Activated CD4-positive, alpha-beta T cell treated with anti-CD3 and anti-CD28 coated beads for 36 hours (primary cell): ENCODE results near the gene CCDC33. TPM values are rescaled to one million over a fixed set of nuclear protein-coding genes. Genes with fewer than 3 reads are reported as not detected.

Experiments
- ATAC-seq: fragments of 200-7000 bp; cut with Tn5 transposase; one replicate; pipeline ENCODE4 v1.10.0; 2021; ENCODE audit warnings: mild to moderate bottlenecking, moderate library complexity
- CTCF ChIA-PET: fragments of 350-600 bp; sonication (Branson Sonifier 250); formaldehyde crosslinking; loops from one replicate; lab custom pipeline; 2021; ENCODE audit warnings: antibody characterized with exemption; lab: Charles Lee
- POLR2A ChIA-PET: fragments of 350-600 bp; sonication (Branson Sonifier 250); formaldehyde crosslinking; loops from one replicate; lab custom pipeline; 2021; ENCODE audit warnings: antibody characterized with exemption, inconsistent platforms; lab: Charles Lee
- DNase-seq: peaks from one replicate; pipeline ENCODE4 v3.0.0-alpha.2; 2020
- H3K27ac Mint-ChIP-seq: one replicate; pipeline ENCODE4 v1.8.0; 2021; ENCODE audit warnings: mixed read lengths
- H3K27me3 Mint-ChIP-seq: one replicate; pipeline ENCODE4 v1.8.0; 2021; ENCODE audit warnings: mixed read lengths
- H3K36me3 Mint-ChIP-seq: one replicate; pipeline ENCODE4 v1.8.0; 2021; ENCODE audit warnings: low read depth, mixed read lengths
- H3K4me1 Mint-ChIP-seq: one replicate; pipeline ENCODE4 v1.8.0; 2021; ENCODE audit warnings: mixed read lengths
- H3K4me3 Mint-ChIP-seq: one replicate; pipeline ENCODE4 v1.8.0; 2021; ENCODE audit warnings: mild to moderate bottlenecking, moderate library complexity, mixed read lengths
- H3K9me3 Mint-ChIP-seq: one replicate; pipeline ENCODE4 v1.8.0; 2021; ENCODE audit warnings: low read depth, mixed read lengths
- intact Hi-C, 2 experiments: fragments of 100-400 bp; cut with DNase I in 1 of 2; cut with micrococcal nuclease in 1 of 2; formaldehyde crosslinking; loops; one replicate each; pipeline versions ENCODE4 v1.14.2 to v1.15.1; 2022 to 2024; cut with DNase I, micrococcal nuclease
- total RNA-seq, 2 experiments: library from RNA; stranded (reverse); gene quantifications; one replicate each; pipeline ENCODE4 v1.2.3, GENCODE V29; 2021

CCDC33 gene
- total RNA-seq, 2 experiments from 2014 or later: not detected

DNA sequence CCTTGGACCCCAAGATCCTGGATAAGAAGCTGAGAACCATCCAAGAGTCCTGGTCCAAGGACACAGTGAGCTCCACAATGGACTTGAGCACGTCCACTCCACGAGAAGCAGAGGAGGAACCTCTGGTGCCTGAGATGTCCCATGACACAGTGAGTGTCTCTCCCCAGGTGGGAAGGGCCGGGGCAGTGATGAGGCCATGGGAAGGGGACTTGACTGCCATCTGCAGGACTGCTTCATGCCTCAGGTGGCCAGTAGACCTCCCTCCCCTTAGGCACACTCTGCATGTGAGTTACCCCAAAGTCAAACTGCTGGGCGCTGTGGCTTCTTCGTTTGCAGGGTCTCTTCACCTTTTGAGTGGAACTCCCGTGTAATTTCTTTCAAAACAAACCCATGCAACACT lies 59.7 kb downstream of the CCDC33 start:
- Mint-ChIP-seq H3K27me3 (peaks cover 20% of the 10 kb centered on the region), H3K4me1 (peaks cover 10% of the 10 kb centered on the region), H3K4me3 (no peak overlapping the region), H3K9me3 (no peaks in the 10 kb centered on the region), H3K36me3 (no peaks in the 10 kb centered on the region), H3K27ac (no peak overlapping the region)
- intact Hi-C loops: loop anchor here in 1 of 2 experiments (10.0 kb wide), 1 partner anchor 441 kb away; no protein-coding TSS in a partner anchor
- CTCF ChIA-PET: no interaction called here
- POLR2A ChIA-PET: no interaction called here
- DNase-seq (no peak), ATAC-seq (no peak)

GRCh38 chr15:74297887-74298286 lies 61.8 kb downstream of the CCDC33 start:
- no peak for ATAC-seq
- ChIA-PET CTCF (interaction anchor here (1.0 kb wide), 2 partner anchors 9 to 11 kb away, joined by 3 read pairs; no protein-coding TSS in a partner anchor), POLR2A (interaction anchor here (0.6 kb wide), 1 partner anchor 121 kb away, joined by 5 read pairs; no protein-coding TSS in a partner anchor)

GRCh38 chr15:74300057-74300795 lies 64.1 kb downstream of the CCDC33 start:
- H3K4me3 Mint-ChIP-seq: no peak overlapping the region
- ChIA-PET POLR2A (no interaction called here), CTCF (interaction anchor here (1.1 kb wide), 1 partner anchor 175 kb away, joined by 3 read pairs; no protein-coding TSS in a partner anchor)
- H3K27ac Mint-ChIP-seq: no peak overlapping the region
- H3K27me3 Mint-ChIP-seq: peaks cover 17% of the 10 kb centered on the region
- no peaks in the 10 kb centered on the region for H3K4me1 Mint-ChIP-seq
- DNase-seq (no peak), ATAC-seq (no peak)
- intact Hi-C loops: loop anchor here in 1 of 2 experiments (10.0 kb wide), 1 partner anchor 245 kb away; no protein-coding TSS in a partner anchor
- no peaks in the 10 kb centered on the region for H3K36me3 Mint-ChIP-seq
- no peaks in the 10 kb centered on the region for H3K9me3 Mint-ChIP-seq

More at GRCh38 chr15:74297887-74298286, 61.8 kb downstream of the CCDC33 start:
- Mint-ChIP-seq H3K4me3 (no peak overlapping the region), H3K9me3 (no peaks in the 10 kb centered on the region), H3K4me1 (no peaks in the 10 kb centered on the region), H3K27ac (no peak overlapping the region), H3K36me3 (no peaks in the 10 kb centered on the region), H3K27me3 (peaks cover 14% of the 10 kb centered on the region)
- intact Hi-C loops: loop anchor here in 1 of 2 experiments (10.0 kb wide), 1 partner anchor 443 kb away; no protein-coding TSS in a partner anchor
- DNase-seq: no peak

DNA sequence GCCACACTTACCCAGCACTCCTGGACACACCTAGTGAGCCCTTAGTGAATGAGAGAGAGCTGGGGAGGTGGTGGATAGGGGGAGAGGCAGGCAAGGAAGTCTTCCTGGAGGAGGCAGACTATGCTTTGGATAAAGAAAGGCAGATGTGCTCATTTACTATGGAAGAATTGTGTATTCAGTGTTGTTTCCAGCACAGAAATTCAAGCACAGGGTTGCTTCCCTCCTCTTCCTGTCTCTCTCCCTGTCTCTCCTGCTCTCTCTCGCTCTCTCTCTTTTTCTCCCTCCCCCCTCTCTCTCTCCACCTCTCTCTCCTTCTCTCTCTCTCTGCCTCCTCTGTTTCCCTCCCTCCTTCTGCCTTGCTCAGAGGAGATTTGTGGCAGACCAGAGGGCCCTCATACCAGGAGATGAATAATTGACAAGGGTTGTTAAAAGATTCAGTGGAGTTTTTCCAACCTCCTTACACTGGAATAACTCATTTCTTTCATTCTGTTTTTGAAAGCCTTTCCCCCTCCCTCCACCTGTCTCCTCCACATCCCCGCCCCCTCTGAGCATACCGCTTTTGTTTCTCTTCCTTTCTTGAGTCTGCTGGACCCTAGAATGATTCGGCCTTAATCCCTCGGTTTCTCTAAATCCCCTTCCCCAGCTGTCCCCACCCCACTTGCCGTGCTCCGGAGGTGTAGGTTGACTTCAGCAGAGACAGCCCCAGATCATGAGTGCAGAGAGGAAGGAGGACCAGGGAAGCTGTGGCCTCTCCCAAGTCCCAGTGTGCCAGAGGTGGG lies 65.6 kb downstream of the CCDC33 start:
- ATAC-seq: no peak
- Mint-ChIP-seq H3K27ac (no peak overlapping the region), H3K4me1 (no peaks in the 10 kb centered on the region), H3K27me3 (peaks cover 24% of the 10 kb centered on the region), H3K9me3 (no peaks in the 10 kb centered on the region), H3K4me3 (no peak overlapping the region), H3K36me3 (no peaks in the 10 kb centered on the region)
- POLR2A ChIA-PET: no interaction called here
- intact Hi-C loops: loop anchor here in 1 of 2 experiments (2.0 to 10.0 kb wide), 2 partner anchors 247 to 329 kb away; no protein-coding TSS in a partner anchor
- CTCF ChIA-PET: interaction anchor here (1.1 to 1.4 kb wide), 2 partner anchors 8 to 179 kb away, joined by 3 to 4 read pairs; no protein-coding TSS in a partner anchor
- DNase-seq: no peak

DNA sequence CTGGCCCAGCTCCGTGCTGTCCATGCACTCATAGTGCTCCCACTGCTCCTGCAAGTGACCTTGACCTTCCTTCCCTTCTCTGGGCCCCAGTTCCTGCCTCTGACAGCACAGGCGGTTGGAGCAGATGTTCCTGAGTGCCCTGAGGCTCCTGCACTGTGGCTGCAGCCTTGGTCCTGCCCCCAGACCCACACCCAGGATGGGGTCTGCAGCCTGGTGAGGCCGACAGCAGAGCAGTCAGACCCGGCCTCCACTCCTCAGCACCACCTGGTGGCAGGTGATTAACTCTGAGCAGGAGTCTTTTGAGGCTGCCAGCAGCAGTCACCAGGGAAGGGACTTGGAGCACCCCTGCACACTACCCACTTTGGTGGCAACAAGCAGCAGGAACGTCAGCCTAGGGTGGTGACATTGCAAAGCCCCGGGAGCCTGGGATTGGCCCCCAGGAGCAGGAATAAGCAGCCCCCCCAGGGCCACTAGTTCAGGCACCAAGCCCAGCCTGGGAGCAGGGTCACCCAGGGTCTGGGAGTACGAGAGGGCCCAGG lies 66.8 kb downstream of the CCDC33 start:
- Mint-ChIP-seq H3K9me3 (no peaks in the 10 kb centered on the region), H3K27me3 (peaks cover 24% of the 10 kb centered on the region), H3K27ac (no peak overlapping the region), H3K36me3 (no peaks in the 10 kb centered on the region), H3K4me3 (no peak overlapping the region), H3K4me1 (no peaks in the 10 kb centered on the region)
- ChIA-PET POLR2A (no interaction called here), CTCF (no interaction called here)
- DNase-seq (peak; percentile 73), ATAC-seq (peak; percentile 68)
- intact Hi-C loops: loop anchor here (1.0 to 10.0 kb wide), 4 partner anchors 176 to 330 kb away; no protein-coding TSS in a partner anchor

GRCh38 chr15:74303741-74304309 lies 67.7 kb downstream of the CCDC33 start:
- no peak for ATAC-seq
- Mint-ChIP-seq H3K4me1 (no peaks in the 10 kb centered on the region), H3K4me3 (no peak overlapping the region), H3K9me3 (no peaks in the 10 kb centered on the region), H3K27me3 (peaks cover 24% of the 10 kb centered on the region), H3K27ac (no peak overlapping the region), H3K36me3 (no peaks in the 10 kb centered on the region)
- ChIA-PET CTCF (interaction anchor here (0.8 to 0.9 kb wide), 2 partner anchors 178 to 328 kb away, joined by 3 to 4 read pairs; no protein-coding TSS in a partner anchor), POLR2A (no interaction called here)
- DNase-seq: no peak
- intact Hi-C loops: loop anchor here (1.0 to 10.0 kb wide), 4 partner anchors 177 to 331 kb away; no protein-coding TSS in a partner anchor

- CTCF ChIA-PET: interaction anchor here (0.8 to 0.9 kb wide), 2 partner anchors 179 to 329 kb away, joined by 3 to 4 read pairs; no protein-coding TSS in a partner anchor
- H3K27me3 Mint-ChIP-seq: peaks cover 24% of the 10 kb centered on the region
- no peaks in the 10 kb centered on the region for H3K4me1 Mint-ChIP-seq
- H3K4me3 Mint-ChIP-seq: no peak overlapping the region
- intact Hi-C loops: loop anchor here in 1 of 2 experiments (10.0 kb wide), 1 partner anchor 250 kb away; no protein-coding TSS in a partner anchor
- no peaks in the 10 kb centered on the region for H3K9me3 Mint-ChIP-seq
- H3K36me3 Mint-ChIP-seq: no peaks in the 10 kb centered on the region
- no peak overlapping the region for H3K27ac Mint-ChIP-seq
- DNase-seq: no peak
- POLR2A ChIA-PET: no interaction called here
- ATAC-seq: no peak
Measured at GRCh38 chr15:74304431-74304830, 68.3 kb downstream of the CCDC33 start.

GRCh38 chr15:74305687-74306086 lies 69.6 kb downstream of the CCDC33 start:
- no peak for DNase-seq
- CTCF ChIA-PET: no interaction called here
- no peak overlapping the region for H3K4me3 Mint-ChIP-seq
- no peaks in the 10 kb centered on the region for H3K9me3 Mint-ChIP-seq
- H3K4me1 Mint-ChIP-seq: no peaks in the 10 kb centered on the region
- POLR2A ChIA-PET: no interaction called here
- no peak for ATAC-seq
- intact Hi-C loops: loop anchor here in 1 of 2 experiments (10.0 kb wide), 1 partner anchor 251 kb away; no protein-coding TSS in a partner anchor
- no peak overlapping the region for H3K27ac Mint-ChIP-seq
- H3K27me3 Mint-ChIP-seq: peaks cover 18% of the 10 kb centered on the region
- no peaks in the 10 kb centered on the region for H3K36me3 Mint-ChIP-seq

GRCh38 chr15:74306781-74307217 lies 70.7 kb downstream of the CCDC33 start:
- H3K36me3 Mint-ChIP-seq: no peaks in the 10 kb centered on the region
- H3K9me3 Mint-ChIP-seq: no peaks in the 10 kb centered on the region
- ChIA-PET POLR2A (no interaction called here), CTCF (interaction anchor here (0.7 to 1.2 kb wide), 6 partner anchors 56 to 1344 kb away, joined by 3 to 6 read pairs (median 4); no protein-coding TSS in a partner anchor)
- ATAC-seq (no peak), DNase-seq (no peak)
- H3K4me1 Mint-ChIP-seq: no peaks in the 10 kb centered on the region
- H3K27ac Mint-ChIP-seq: no peak overlapping the region
- H3K27me3 Mint-ChIP-seq: peaks cover 15% of the 10 kb centered on the region
- H3K4me3 Mint-ChIP-seq: no peak overlapping the region
- intact Hi-C loops: loop anchor here in 1 of 2 experiments (1.0 to 10.0 kb wide), 2 partner anchors 179 to 252 kb away; no protein-coding TSS in a partner anchor
